Measurements from ENCODE around the gene CDC42SE2. TPM values are rescaled to one million over a fixed set of nuclear protein-coding genes. Genes with fewer than 3 reads are reported as not detected.

Gene CDC42SE2
- total and polyA plus RNA-seq, 2 of the 4 experiments (the other 2 are of a cell fraction): 12.5 to 19.4 TPM

DNA sequence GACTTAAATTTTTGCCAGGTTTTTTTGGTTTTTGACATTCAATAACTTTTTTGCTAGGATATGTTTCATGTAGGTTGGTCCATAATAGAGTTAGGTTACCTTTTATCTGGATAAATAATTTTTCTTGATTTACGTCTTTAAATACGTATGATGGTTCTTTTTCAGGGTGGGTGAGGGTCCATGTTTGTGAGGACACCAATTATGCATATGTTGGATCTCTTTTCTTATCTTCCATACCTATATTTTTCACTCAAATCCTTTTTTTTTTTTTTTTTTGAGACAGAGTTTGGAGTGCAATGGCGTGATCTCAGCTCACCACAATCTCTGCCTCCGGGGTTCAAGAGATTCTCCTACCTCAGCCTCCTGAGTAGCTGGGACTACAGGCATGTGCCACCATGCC is 17.3 kb upstream of the CDC42SE2 start:
- in situ Hi-C loops (cut with MboI; ENCODE audit: low sequenced_read_pairs): no loop called here
- CTCF ChIA-PET: no interaction called here

More for the DNA sequence above, 17.3 kb upstream of the CDC42SE2 start:
- no peaks in the 10 kb centered on the region for H3K79me1 ChIP-seq (ENCODE audit: low read depth in 1 of 2, low read length in 2 of 2)
- H3K9me1 ChIP-seq (ENCODE audit: insufficient read depth, low read length): no peaks in the 10 kb centered on the region
- H3K9ac ChIP-seq (ENCODE audit: low read depth, low read length): no peak overlapping the region
- no peak overlapping the region for H2BK20ac ChIP-seq (ENCODE audit: low read depth, low read length)
- H4K8ac ChIP-seq (ENCODE audit: low read depth in 2 of 2, low read length in 2 of 2): no peak overlapping the region
- no peak overlapping the region for H2AK5ac ChIP-seq (ENCODE audit: low read depth, low read length)
- intact Hi-C loops (cut with micrococcal nuclease) (no loop called here), dilution Hi-C loops (cut with HindIII; ENCODE audit: low sequenced_read_pairs, unreplicated experiment) (no loop called here)
- no peak overlapping the region for H2AFZ ChIP-seq (replicated peaks; ENCODE audit: low read length, poor library complexity)
- no peak overlapping the region for H2AK9ac ChIP-seq (replicated peaks; ENCODE audit: low read depth, low read length, poor library complexity)
- H3K27me3 ChIP-seq (ENCODE audit: control insufficient read depth, insufficient read depth, low read length): no peaks in the 10 kb centered on the region
- H4K5ac ChIP-seq (ENCODE audit: low read depth, low read length): no peak overlapping the region
- H3K18ac ChIP-seq (ENCODE audit: low read depth, low read length): no peak overlapping the region
- no peak overlapping the region for H3K4me3 ChIP-seq (ENCODE audit: insufficient read depth, low read depth, low read length)
- H3K14ac ChIP-seq (replicated peaks; ENCODE audit: low read depth, low read length): no peak overlapping the region
- H2BK15ac ChIP-seq (ENCODE audit: low read depth, low read length): no peak overlapping the region
- DNase-seq (no peak), ATAC-seq (ENCODE audit: low read depth) (no peak)
- BruUV-seq (replicated peaks): no TSS peak
- H2BK120ac ChIP-seq (ENCODE audit: low read depth, low read length): no peak overlapping the region
- POLR2A ChIA-PET (ENCODE audit: unreplicated experiment): no interaction called here
- no CpG with 5 or more reads among the region's 4 CpGs for WGBS, 2 experiments (ENCODE audit: extremely low coverage in 2 of 2, insufficient read length in 1 of 2)
- H4K20me1 ChIP-seq (ENCODE audit: insufficient read depth, low read length): no peaks in the 10 kb centered on the region; the same call in 1 of the 2 replicates
- H3K36me3 ChIP-seq (ENCODE audit: control insufficient read depth, insufficient read depth, low read length): no peaks in the 10 kb centered on the region
- H2BK5ac ChIP-seq (ENCODE audit: low read depth, low read length, poor library complexity, severe bottlenecking): no peak overlapping the region
- TF ChIP-seq CHD1 (IDR thresholded peaks at IDR 0.05; ENCODE audit: low read depth, low read length) (no peak), RFX5 (IDR thresholded peaks at IDR 0.05; ENCODE audit: low read depth, low read length) (no peak), POLR2A (IDR thresholded peaks at IDR 0.05; ENCODE audit: low read depth, low read length) (no peak), MXI1 (IDR thresholded peaks at IDR 0.05; ENCODE audit: borderline replicate concordance, low read depth, low read length) (no peak), RAD21 (IDR thresholded peaks at IDR 0.05; ENCODE audit: low read length) (no peak), MAZ (IDR thresholded peaks at IDR 0.05; ENCODE audit: borderline replicate concordance, low read depth, low read length) (no peak), MAFK (IDR thresholded peaks at IDR 0.05; ENCODE audit: low read depth, low read length) (no peak), FOS (IDR thresholded peaks at IDR 0.05; ENCODE audit: low read depth, low read length) (no peak), CEBPB (IDR thresholded peaks at IDR 0.05; ENCODE audit: low read depth, low read length) (no peak), NFE2L2 (IDR thresholded peaks at IDR 0.05; ENCODE audit: low read depth, low read length) (no peak), SMC3 (IDR thresholded peaks at IDR 0.05; ENCODE audit: low read depth, low read length) (no peak), RCOR1 (IDR thresholded peaks at IDR 0.05; ENCODE audit: insufficient replicate concordance, low read length) (no peak), BHLHE40 (IDR thresholded peaks at IDR 0.05; ENCODE audit: low read depth, low read length) (no peak)
- TF ChIP-seq, protein P1, sequence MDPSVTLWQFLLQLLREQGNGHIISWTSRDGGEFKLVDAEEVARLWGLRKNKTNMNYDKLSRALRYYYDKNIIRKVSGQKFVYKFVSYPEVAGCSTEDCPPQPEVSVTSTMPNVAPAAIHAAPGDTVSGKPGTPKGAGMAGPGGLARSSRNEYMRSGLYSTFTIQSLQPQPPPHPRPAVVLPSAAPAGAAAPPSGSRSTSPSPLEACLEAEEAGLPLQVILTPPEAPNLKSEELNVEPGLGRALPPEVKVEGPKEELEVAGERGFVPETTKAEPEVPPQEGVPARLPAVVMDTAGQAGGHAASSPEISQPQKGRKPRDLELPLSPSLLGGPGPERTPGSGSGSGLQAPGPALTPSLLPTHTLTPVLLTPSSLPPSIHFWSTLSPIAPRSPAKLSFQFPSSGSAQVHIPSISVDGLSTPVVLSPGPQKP (IDR thresholded peaks at IDR 0.05; ENCODE audit: borderline replicate concordance, low read depth, low read length): no peak
- TF ChIP-seq, protein P2, sequence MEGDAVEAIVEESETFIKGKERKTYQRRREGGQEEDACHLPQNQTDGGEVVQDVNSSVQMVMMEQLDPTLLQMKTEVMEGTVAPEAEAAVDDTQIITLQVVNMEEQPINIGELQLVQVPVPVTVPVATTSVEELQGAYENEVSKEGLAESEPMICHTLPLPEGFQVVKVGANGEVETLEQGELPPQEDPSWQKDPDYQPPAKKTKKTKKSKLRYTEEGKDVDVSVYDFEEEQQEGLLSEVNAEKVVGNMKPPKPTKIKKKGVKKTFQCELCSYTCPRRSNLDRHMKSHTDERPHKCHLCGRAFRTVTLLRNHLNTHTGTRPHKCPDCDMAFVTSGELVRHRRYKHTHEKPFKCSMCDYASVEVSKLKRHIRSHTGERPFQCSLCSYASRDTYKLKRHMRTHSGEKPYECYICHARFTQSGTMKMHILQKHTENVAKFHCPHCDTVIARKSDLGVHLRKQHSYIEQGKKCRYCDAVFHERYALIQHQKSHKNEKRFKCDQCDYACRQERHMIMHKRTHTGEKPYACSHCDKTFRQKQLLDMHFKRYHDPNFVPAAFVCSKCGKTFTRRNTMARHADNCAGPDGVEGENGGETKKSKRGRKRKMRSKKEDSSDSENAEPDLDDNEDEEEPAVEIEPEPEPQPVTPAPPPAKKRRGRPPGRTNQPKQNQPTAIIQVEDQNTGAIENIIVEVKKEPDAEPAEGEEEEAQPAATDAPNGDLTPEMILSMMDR (conservative IDR thresholded peaks at IDR 0.05; ENCODE audit: low read depth, low read length): no peak
- TF ChIP-seq, protein P3, sequence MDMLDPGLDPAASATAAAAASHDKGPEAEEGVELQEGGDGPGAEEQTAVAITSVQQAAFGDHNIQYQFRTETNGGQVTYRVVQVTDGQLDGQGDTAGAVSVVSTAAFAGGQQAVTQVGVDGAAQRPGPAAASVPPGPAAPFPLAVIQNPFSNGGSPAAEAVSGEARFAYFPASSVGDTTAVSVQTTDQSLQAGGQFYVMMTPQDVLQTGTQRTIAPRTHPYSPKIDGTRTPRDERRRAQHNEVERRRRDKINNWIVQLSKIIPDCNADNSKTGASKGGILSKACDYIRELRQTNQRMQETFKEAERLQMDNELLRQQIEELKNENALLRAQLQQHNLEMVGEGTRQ (IDR thresholded peaks at IDR 0.05; ENCODE audit: low read depth, low read length): no peak
- no peak overlapping the region for H3K27ac ChIP-seq (ENCODE audit: insufficient read depth, low read length)
- H3K9me3 ChIP-seq (ENCODE audit: control insufficient read depth, insufficient read depth, low read length): peaks cover 2% of the 10 kb centered on the region; the same call in 1 of the 2 replicates
- no peak overlapping the region for H3K56ac ChIP-seq (ENCODE audit: extremely low read depth, insufficient read depth, low read length)
- H3K23ac ChIP-seq (ENCODE audit: low read depth, low read length): no peak overlapping the region
- H3K4me2 ChIP-seq (ENCODE audit: low read depth, low read length): no peak overlapping the region
- H4K91ac ChIP-seq (ENCODE audit: insufficient read depth, low read depth, low read length): no peak overlapping the region
- H3K4me1 ChIP-seq (ENCODE audit: control insufficient read depth, insufficient read depth, low read length): no peaks in the 10 kb centered on the region
- no peak overlapping the region for H3K4ac ChIP-seq (ENCODE audit: low read depth, low read length)
